C4-2B (cell line): ENCODE measurements around the gene ELN.

Source experiments
- H3K27ac ChIP-seq: fragments of 450-650 bp; 2 replicates; pipeline ENCODE4 v1.5.1; 2017
- CTCF ChIP-seq: fragments of 450-650 bp; conservative IDR thresholded peaks from 2 replicates; pipeline ENCODE4 v1.5.1; 2017; ENCODE audit warnings: mild to moderate bottlenecking
- ZFX ChIP-seq: fragments of 450-650 bp; IDR thresholded peaks from 2 replicates; pipeline ENCODE4 v1.6.1; 2017

ELN gene

GRCh38 chr7:74025146-74025545, 2.8 kb upstream of the ELN start:
- TF ChIP-seq ZFX: no peak
- no peak for TF ChIP-seq CTCF
- no peak overlapping the region for H3K27ac ChIP-seq

- no peak overlapping the region for H3K27ac ChIP-seq
- TF ChIP-seq CTCF (no peak), ZFX (no peak)
These were observed 2.2 kb upstream of the ELN start for GRCh38 chr7:74025730-74026129.

GRCh38 chr7:74026406-74026902, 1.5 kb upstream of the ELN start:
- no peak for TF ChIP-seq ZFX
- no peak for TF ChIP-seq CTCF
- H3K27ac ChIP-seq: no peak overlapping the region

- TF ChIP-seq ZFX (no peak), CTCF (peak; percentile 99)
- no peak overlapping the region for H3K27ac ChIP-seq
These were observed 880 bp upstream of the ELN start for GRCh38 chr7:74026903-74027682.

GRCh38 chr7:74028321-74028838, 407 bp downstream of the ELN start:
- TF ChIP-seq ZFX (no peak), CTCF (no peak)
- no peak overlapping the region for H3K27ac ChIP-seq

GRCh38 chr7:74029089-74029785, 1.3 kb downstream of the ELN start:
- no peak overlapping the region for H3K27ac ChIP-seq

More at GRCh38 chr7:74029089-74029785, 1.3 kb downstream of the ELN start:
- TF ChIP-seq CTCF (no peak), ZFX (no peak)
